ENCODE measurements around the gene MRPL48. TPM values are rescaled to one million over a fixed set of nuclear protein-coding genes. Genes with fewer than 3 reads are reported as not detected.

Gene MRPL48
- total and polyA plus RNA-seq, 2 donors (not counting 1 experiment from before 2014, with no cell fraction given), result 19.1 to 28.3 TPM

GRCh38 chr11:73907191-73907590, 119.5 kb downstream of the MRPL48 start:
- peak overlapping the region; percentile 37 for H3K27ac Mint-ChIP-seq
- Histone ChIP-seq H2AFZ (ENCODE audit: insufficient read depth, low read depth, low read length, poor library complexity, severe bottlenecking) (no peak overlapping the region), H3K4me1 (ENCODE audit: control insufficient read depth in 2 of 2, insufficient read depth in 2 of 2, low read length in 2 of 2) (no peaks in the 10 kb centered on the region), H3K27ac (ENCODE audit: low read length in 2 of 2) (no peak overlapping the region), H3K9me3 (ENCODE audit: control extremely low read depth in 1 of 3, control insufficient read depth in 2 of 3, insufficient read depth in 1 of 3, low read length in 2 of 3) (no peaks in the 10 kb centered on the region), H3K36me3 (replicated peaks in 1 of 2; ENCODE audit: control extremely low read depth in 1 of 2, control insufficient read depth in 1 of 2, extremely low read depth in 1 of 2, insufficient read depth in 2 of 2, low read length in 1 of 2) (peaks cover 7 to 38% of the 10 kb centered on the region in 2 experiments), H4K20me1 (ENCODE audit: control insufficient read depth, insufficient read depth, low read length, poor library complexity, severe bottlenecking) (no peaks in the 10 kb centered on the region), H3K4me2 (replicated peaks; ENCODE audit: low read depth, low read length, poor library complexity, severe bottlenecking) (no peak overlapping the region), H3K27me3 (replicated peaks in 1 of 4; ENCODE audit: control extremely low read depth in 1 of 4, control insufficient read depth in 3 of 4, insufficient read depth in 4 of 4, low read length in 3 of 4) (no peaks in the 10 kb centered on the region), H3K79me2 (ENCODE audit: control insufficient read depth, insufficient read depth, low read length) (no peaks in the 10 kb centered on the region), H3K9ac (ENCODE audit: low read length) (no peak overlapping the region), H3K4me3 (ENCODE audit: control extremely low read depth in 1 of 5, extremely low read depth in 1 of 5, insufficient read depth in 1 of 5, low read depth in 2 of 5, low read length in 4 of 5) (no peak overlapping the region)
- 100% methylated on average over 1 of the region's 4 CpGs for WGBS (ENCODE audit: insufficient coverage)
- POLR2A ChIA-PET, result no interaction called here
- no peak overlapping the region for H3K4me3 Mint-ChIP-seq
- no peaks in the 10 kb centered on the region for H3K27me3 Mint-ChIP-seq
- H3K4me1 Mint-ChIP-seq, result no peaks in the 10 kb centered on the region
- TF ChIP-seq CTCF (IDR thresholded peaks at IDR 0.05), result no peak
- TF ChIP-seq EZH2 (IDR thresholded peaks at IDR 0.05; ENCODE audit: borderline replicate concordance, insufficient read depth, low read depth, low read length, poor library complexity, severe bottlenecking), result no peak
- H3K9me3 Mint-ChIP-seq (ENCODE audit: insufficient read depth), result no peaks in the 10 kb centered on the region
- intact Hi-C loops (cut with micrococcal nuclease), result no loop called here
- ATAC-seq (ENCODE audit: low read depth) (no peak), DNase-seq (no peak)
- CTCF ChIA-PET, result no interaction called here

- Mint-ChIP-seq H3K4me1 (no peaks in the 10 kb centered on the region), H3K9me3 (ENCODE audit: insufficient read depth) (no peaks in the 10 kb centered on the region), H3K4me3 (no peak overlapping the region), H3K27me3 (no peaks in the 10 kb centered on the region), H3K27ac (no peak overlapping the region)
- CTCF ChIA-PET, result no interaction called here
- DNase-seq, result no peak
- Histone ChIP-seq H3K27me3 (replicated peaks in 1 of 4; ENCODE audit: control extremely low read depth in 1 of 4, control insufficient read depth in 3 of 4, insufficient read depth in 4 of 4, low read length in 3 of 4) (no peaks in the 10 kb centered on the region), H3K79me2 (ENCODE audit: control insufficient read depth, insufficient read depth, low read length) (no peaks in the 10 kb centered on the region), H3K36me3 (replicated peaks in 1 of 2; ENCODE audit: control extremely low read depth in 1 of 2, control insufficient read depth in 1 of 2, extremely low read depth in 1 of 2, insufficient read depth in 2 of 2, low read length in 1 of 2) (peaks cover 11 to 68% of the 10 kb centered on the region in 2 experiments), H3K4me1 (ENCODE audit: control insufficient read depth in 2 of 2, insufficient read depth in 2 of 2, low read length in 2 of 2) (no peaks in the 10 kb centered on the region), H2AFZ (ENCODE audit: insufficient read depth, low read depth, low read length, poor library complexity, severe bottlenecking) (no peak overlapping the region), H3K4me2 (replicated peaks; ENCODE audit: low read depth, low read length, poor library complexity, severe bottlenecking) (no peak overlapping the region), H3K27ac (ENCODE audit: low read length in 2 of 2) (no peak overlapping the region), H4K20me1 (ENCODE audit: control insufficient read depth, insufficient read depth, low read length, poor library complexity, severe bottlenecking) (no peaks in the 10 kb centered on the region), H3K9ac (ENCODE audit: low read length) (no peak overlapping the region), H3K4me3 (ENCODE audit: control extremely low read depth in 1 of 5, extremely low read depth in 1 of 5, insufficient read depth in 1 of 5, low read depth in 2 of 5, low read length in 4 of 5) (no peak overlapping the region), H3K9me3 (ENCODE audit: control extremely low read depth in 1 of 3, control insufficient read depth in 2 of 3, insufficient read depth in 1 of 3, low read length in 2 of 3) (no peaks in the 10 kb centered on the region)
- 98% methylated on average over 2 of the region's 2 CpGs for WGBS (ENCODE audit: insufficient coverage)
- TF ChIP-seq CTCF (IDR thresholded peaks at IDR 0.05) (no peak), EZH2 (IDR thresholded peaks at IDR 0.05; ENCODE audit: borderline replicate concordance, insufficient read depth, low read depth, low read length, poor library complexity, severe bottlenecking) (no peak)
- intact Hi-C loops (cut with micrococcal nuclease), result no loop called here
- ATAC-seq (ENCODE audit: low read depth), result no peak
- POLR2A ChIA-PET, result no interaction called here
These were observed 124.4 kb downstream of the MRPL48 start for GRCh38 chr11:73912026-73912425.
